ENCODE measurements around the gene B4GALNT1.
"Not testable (repeated sequence)": the region's sequence is repeated elsewhere in the genome, so short reads cannot be mapped to it uniquely, and the experiment has no call there.

B4GALNT1 gene

DNA sequence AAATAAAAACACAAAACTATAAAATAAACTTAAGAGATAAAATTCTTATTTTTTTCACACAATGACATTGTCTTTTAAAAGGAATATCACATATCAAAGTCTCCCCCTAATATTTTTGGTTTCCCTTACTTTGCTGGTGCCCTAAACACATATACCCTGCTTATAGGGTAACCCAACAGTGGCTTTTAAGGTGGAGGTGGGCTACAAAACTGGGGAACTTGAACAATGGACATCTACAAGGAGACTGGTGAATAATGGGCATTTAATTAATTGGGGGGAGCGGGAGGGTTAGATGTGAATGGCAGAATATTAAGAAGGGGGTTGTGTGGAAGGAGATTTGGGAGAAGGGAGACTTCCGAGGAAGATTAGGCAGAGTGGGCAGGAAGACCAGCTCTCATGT, 9.6 kb downstream of the B4GALNT1 start:
- DNase-seq = no peak
- in situ Hi-C loops (cut with MboI; ENCODE audit: low pct_unique_long_range_greater_than_20kb, low sequenced_read_pairs) = no loop called here

GRCh38 chr12:57622293-57623245, 10.4 kb downstream of the B4GALNT1 start:
- in situ Hi-C loops (cut with MboI; ENCODE audit: low pct_unique_long_range_greater_than_20kb, low sequenced_read_pairs) = no loop called here
- no peak for DNase-seq

GRCh38 chr12:57621497-57622292, 11.3 kb downstream of the B4GALNT1 start:
- DNase-seq = peak; percentile 54
- in situ Hi-C loops (cut with MboI; ENCODE audit: low pct_unique_long_range_greater_than_20kb, low sequenced_read_pairs) = no loop called here

GRCh38 chr12:57620936-57621496, 12.0 kb downstream of the B4GALNT1 start:
- no peak for DNase-seq
- in situ Hi-C loops (cut with MboI; ENCODE audit: low pct_unique_long_range_greater_than_20kb, low sequenced_read_pairs) = no loop called here

DNA sequence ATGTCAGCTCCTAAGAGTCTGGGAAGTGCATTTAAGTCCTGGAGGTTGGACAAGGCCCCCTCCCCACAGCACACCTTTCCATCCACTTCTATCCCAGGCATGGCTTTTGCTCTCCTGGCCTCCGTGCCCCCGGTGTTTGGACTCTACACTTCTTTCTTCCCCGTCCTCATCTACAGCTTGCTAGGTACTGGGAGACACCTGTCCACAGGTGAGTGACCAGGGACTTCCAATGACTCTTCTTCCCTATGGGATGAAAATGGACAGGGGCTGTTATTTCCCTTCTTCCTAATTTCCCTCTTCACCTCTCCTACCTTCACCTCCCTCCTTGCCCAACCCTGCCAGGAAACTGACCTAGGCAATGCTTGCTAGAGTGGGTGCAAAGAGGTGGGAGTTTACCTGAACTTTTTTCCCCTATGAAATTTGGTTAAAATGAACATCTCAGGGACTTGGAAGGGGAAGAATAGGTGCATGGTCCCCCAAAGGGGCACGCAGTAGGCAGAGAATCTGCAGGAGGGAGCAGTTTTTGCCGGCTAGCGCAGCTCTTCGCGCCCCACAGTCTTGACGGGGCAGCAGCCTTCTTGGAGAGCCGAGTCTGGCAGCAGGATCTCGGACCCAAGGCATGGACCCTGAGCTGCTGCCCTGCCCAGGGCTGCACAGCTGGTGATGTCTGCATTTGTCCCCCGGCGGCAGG, 12.6 kb downstream of the B4GALNT1 start:
- DNase-seq = no peak
- in situ Hi-C loops (cut with MboI; ENCODE audit: low pct_unique_long_range_greater_than_20kb, low sequenced_read_pairs) = no loop called here

GRCh38 chr12:57619434-57620244, 13.4 kb downstream of the B4GALNT1 start:
- in situ Hi-C loops (cut with MboI; ENCODE audit: low pct_unique_long_range_greater_than_20kb, low sequenced_read_pairs) = no loop called here
- no peak for DNase-seq

- DNase-seq = no peak
- in situ Hi-C loops (cut with MboI; ENCODE audit: low pct_unique_long_range_greater_than_20kb, low sequenced_read_pairs) = no loop called here
Measured at GRCh38 chr12:57618966-57619433, 14.0 kb downstream of the B4GALNT1 start.

GRCh38 chr12:57618431-57618830, 14.6 kb downstream of the B4GALNT1 start:
- DNase-seq; in situ Hi-C loops (cut with MboI; ENCODE audit: low pct_unique_long_range_greater_than_20kb, low sequenced_read_pairs): not testable (repeated sequence)

- no peak for DNase-seq
- in situ Hi-C loops (cut with MboI; ENCODE audit: low pct_unique_long_range_greater_than_20kb, low sequenced_read_pairs) = no loop called here
Measured at GRCh38 chr12:57617942-57618341, 15.1 kb downstream of the B4GALNT1 start.

DNA sequence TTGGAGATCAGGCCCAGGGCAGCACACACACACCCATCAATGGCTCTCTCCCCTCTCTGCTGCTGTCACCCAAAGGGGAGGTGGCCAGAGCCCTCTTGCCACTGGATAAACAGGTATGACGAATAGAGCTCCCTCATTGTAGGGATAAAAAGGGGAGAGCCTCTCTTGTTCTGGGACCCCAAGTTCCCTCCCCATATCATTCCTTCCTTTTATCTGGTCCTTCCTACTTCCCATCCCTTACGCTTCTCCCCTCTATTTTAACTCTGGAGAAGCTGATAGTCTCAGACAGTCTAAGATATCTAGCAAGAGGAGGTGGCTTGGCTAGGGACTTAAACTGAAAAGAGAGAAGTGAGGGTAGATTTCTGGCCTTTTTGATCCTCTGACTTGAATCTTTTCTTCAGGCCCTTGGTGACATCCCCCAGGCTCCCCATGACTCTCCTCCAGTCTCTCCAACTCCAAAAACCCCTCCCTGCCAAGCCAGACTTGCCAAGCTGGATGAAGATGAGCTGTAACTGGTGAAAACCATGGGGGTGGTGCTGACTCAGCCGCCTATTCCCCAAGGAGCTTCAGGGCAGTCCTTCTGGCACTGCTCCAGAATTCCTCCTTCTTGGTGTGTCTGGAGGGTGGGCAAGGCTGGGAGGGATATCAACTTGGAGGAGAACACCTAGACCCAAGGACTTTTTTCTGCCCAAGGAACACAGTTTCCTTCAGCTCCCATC, 16.5 kb downstream of the B4GALNT1 start:
- in situ Hi-C loops (cut with MboI; ENCODE audit: low pct_unique_long_range_greater_than_20kb, low sequenced_read_pairs) = no loop called here
- no peak for DNase-seq

- DNase-seq = no peak
- in situ Hi-C loops (cut with MboI; ENCODE audit: low pct_unique_long_range_greater_than_20kb, low sequenced_read_pairs) = no loop called here
Measured at GRCh38 chr12:57615637-57616036, 17.4 kb downstream of the B4GALNT1 start.

DNA sequence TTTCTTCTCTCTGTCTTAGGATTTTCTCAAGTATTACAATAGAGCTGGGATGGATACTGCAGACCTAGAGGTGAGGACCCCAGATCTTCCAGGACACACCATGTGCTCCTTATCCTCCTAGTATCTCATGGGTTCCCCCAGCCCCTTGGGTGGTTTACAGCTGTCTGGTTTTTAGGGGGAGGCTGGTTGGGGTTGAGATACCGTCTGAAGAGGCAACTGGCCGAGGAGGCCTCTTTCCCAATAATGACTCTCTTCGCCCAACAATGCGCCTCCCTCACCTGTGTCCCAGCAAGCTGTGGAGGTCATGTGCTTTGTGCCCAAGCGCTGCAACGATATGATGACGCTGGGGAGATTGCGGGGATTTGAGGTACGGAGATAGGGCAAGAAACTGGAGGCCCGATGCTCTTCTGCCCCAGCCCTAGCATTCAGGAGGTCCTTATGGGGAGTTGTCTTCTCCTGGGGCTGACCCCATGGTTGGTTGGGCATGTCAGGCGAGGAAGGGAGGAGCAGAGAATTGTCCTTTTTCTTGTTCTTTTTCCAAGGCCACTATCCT, 18.0 kb downstream of the B4GALNT1 start:
- in situ Hi-C loops (cut with MboI; ENCODE audit: low pct_unique_long_range_greater_than_20kb, low sequenced_read_pairs) = no loop called here

DNA sequence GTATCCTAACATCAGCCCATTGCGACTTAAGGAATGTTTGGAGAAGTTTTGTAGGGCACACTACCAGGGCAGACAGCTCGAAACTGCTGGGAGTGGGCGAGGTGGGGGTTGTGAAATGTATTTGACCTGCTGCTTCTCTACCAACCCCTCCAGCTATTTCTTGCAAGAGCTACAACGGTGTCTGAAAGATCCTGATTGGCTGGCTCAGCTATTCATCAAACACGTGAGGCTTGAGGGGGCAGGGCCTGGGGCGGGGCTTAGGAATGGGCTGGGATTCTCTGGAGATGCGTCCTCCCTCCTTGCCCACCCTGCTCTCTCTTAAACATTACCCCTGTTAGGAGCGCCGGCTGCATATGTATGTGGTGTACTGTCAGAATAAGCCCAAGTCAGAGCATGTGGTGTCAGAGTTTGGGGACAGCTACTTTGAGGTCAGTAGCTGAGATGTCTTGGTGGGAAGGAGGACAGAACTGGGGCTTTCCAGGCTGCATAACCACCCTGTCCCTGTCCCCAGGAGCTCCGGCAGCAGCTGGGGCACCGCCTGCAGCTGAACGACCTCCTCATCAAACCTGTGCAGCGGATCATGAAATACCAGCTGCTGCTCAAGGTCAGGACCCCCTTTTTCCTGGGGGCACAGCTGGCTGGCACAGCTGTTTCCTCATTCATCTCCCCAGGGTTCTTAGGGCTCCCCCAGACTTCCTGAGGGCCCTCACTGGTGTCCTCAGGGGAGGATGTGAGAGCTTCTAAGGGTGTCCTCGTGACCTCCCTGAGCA, 18.6 kb downstream of the B4GALNT1 start:
- no peak for DNase-seq
- in situ Hi-C loops (cut with MboI; ENCODE audit: low pct_unique_long_range_greater_than_20kb, low sequenced_read_pairs) = no loop called here

More for the DNA sequence above, 18.0 kb downstream of the B4GALNT1 start:
- DNase-seq = no peak

- in situ Hi-C loops (cut with MboI; ENCODE audit: low pct_unique_long_range_greater_than_20kb, low sequenced_read_pairs) = no loop called here
- DNase-seq = no peak
Measured at GRCh38 chr12:57613427-57614109, 19.4 kb downstream of the B4GALNT1 start.

- in situ Hi-C loops (cut with MboI; ENCODE audit: low pct_unique_long_range_greater_than_20kb, low sequenced_read_pairs) = no loop called here
- no peak for DNase-seq
Measured at GRCh38 chr12:57612711-57613426, 20.1 kb downstream of the B4GALNT1 start.

Data from KBM-7 (cell line).